Measurements from ENCODE around the gene DPEP1.

The DPEP1 gene

GRCh38 chr16:89687092-89687940, 73.9 kb downstream of the DPEP1 start:
- DNase-seq (ENCODE audit: low read depth): no peak
